Measurements from ENCODE around the gene SMAD1. TPM values are rescaled to one million over a fixed set of nuclear protein-coding genes. Genes with fewer than 3 reads are reported as not detected.

The SMAD1 gene
- polyA plus RNA-seq, 1 of the 3 experiments (the other 2 are of a cell fraction) = 46.0 TPM

DNA sequence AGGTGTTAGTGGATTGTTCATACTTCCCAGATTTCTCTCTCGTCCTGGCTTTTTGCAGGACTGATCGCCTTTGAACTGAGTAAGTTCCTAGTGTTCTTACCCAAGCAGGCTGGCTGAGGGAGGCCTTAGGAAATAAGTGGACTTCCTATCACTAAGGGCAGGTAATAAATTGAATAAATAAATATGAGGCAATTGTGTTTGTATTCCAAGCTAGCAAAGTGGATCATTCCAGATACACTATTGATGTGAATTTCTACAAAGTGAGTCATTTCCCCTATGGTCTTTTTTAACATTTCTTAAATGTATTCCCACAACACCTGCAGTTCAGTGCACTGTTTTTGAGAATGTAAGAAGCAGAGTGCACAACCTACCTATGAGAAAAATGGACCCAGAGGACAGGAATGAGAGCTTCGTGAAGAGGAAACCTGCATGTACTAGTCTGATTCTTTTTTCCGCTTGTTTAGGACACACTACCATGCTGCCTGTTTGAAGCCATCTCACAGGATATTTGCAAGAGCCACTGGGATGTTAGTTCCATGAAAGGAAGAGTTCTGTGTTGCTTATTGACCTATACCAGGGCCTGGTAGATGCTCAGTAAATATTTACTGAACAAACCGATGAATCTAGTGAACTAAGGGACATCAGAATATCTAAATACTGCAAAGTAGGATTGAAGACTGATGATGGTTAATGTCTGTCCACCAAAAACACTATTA, 29.0 kb upstream of the SMAD1 start:
- Histone ChIP-seq H3K9ac (no peak overlapping the region), H3K4me3 (ENCODE audit: low read depth in 2 of 2, low read length in 1 of 2) (no peak overlapping the region), H3K36me3 (replicated peaks in 1 of 2; ENCODE audit: control insufficient read depth in 1 of 2, insufficient read depth in 2 of 2, low read length in 1 of 2) (no peaks in the 10 kb centered on the region), H2AFZ (ENCODE audit: low read depth) (no peak overlapping the region), H3K27me3 (ENCODE audit: insufficient read depth) (no peaks in the 10 kb centered on the region), H3K9me2 (no peaks in the 10 kb centered on the region), H3F3A (replicated peaks; ENCODE audit: insufficient read depth) (no peaks in the 10 kb centered on the region), H3K79me2 (ENCODE audit: insufficient read depth) (no peaks in the 10 kb centered on the region), H3K27ac (ENCODE audit: low read depth in 2 of 2, low read length in 1 of 2) (no peak overlapping the region), H3K9me3 (no peaks in the 10 kb centered on the region), H3K4me2 (no peak overlapping the region), H3K4me1 (ENCODE audit: control insufficient read depth in 1 of 2, insufficient read depth in 2 of 2, low read depth in 1 of 2, low read length in 1 of 2) (no peaks in the 10 kb centered on the region), H4K20me1 (ENCODE audit: insufficient read depth) (no peaks in the 10 kb centered on the region)
- 55% methylated on average over 5 of the region's 5 CpGs for WGBS (ENCODE audit: low lambda C conversion rate)
- TF ChIP-seq, protein P1, sequence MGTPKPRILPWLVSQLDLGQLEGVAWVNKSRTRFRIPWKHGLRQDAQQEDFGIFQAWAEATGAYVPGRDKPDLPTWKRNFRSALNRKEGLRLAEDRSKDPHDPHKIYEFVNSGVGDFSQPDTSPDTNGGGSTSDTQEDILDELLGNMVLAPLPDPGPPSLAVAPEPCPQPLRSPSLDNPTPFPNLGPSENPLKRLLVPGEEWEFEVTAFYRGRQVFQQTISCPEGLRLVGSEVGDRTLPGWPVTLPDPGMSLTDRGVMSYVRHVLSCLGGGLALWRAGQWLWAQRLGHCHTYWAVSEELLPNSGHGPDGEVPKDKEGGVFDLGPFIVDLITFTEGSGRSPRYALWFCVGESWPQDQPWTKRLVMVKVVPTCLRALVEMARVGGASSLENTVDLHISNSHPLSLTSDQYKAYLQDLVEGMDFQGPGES (IDR thresholded peaks at IDR 0.05; ENCODE audit: low read depth, low read length) = no peak
- TF ChIP-seq YY1 (IDR thresholded peaks at IDR 0.05; ENCODE audit: low read depth) = no peak
- TF ChIP-seq FOSL2 (IDR thresholded peaks at IDR 0.05; ENCODE audit: borderline replicate concordance, low read depth) = no peak
- TF ChIP-seq RFX5 (IDR thresholded peaks at IDR 0.05; ENCODE audit: low read length) = no peak
- TF ChIP-seq EZH2phosphoT487 (IDR thresholded peaks at IDR 0.05; ENCODE audit: borderline replicate concordance, low read depth) = no peak
- TF ChIP-seq REST (IDR thresholded peaks at IDR 0.05; ENCODE audit: low read depth, low read length) = no peak
- no peak for TF ChIP-seq SMC3 (IDR thresholded peaks at IDR 0.05; ENCODE audit: low read depth, low read length)
- TF ChIP-seq, protein P2, sequence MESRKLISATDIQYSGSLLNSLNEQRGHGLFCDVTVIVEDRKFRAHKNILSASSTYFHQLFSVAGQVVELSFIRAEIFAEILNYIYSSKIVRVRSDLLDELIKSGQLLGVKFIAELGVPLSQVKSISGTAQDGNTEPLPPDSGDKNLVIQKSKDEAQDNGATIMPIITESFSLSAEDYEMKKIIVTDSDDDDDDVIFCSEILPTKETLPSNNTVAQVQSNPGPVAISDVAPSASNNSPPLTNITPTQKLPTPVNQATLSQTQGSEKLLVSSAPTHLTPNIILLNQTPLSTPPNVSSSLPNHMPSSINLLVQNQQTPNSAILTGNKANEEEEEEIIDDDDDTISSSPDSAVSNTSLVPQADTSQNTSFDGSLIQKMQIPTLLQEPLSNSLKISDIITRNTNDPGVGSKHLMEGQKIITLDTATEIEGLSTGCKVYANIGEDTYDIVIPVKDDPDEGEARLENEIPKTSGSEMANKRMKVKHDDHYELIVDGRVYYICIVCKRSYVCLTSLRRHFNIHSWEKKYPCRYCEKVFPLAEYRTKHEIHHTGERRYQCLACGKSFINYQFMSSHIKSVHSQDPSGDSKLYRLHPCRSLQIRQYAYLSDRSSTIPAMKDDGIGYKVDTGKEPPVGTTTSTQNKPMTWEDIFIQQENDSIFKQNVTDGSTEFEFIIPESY (IDR thresholded peaks at IDR 0.05; ENCODE audit: borderline replicate concordance, low read depth) = no peak
- TF ChIP-seq RCOR1 (IDR thresholded peaks at IDR 0.05; ENCODE audit: low read length) = no peak
- TF ChIP-seq, protein P3, sequence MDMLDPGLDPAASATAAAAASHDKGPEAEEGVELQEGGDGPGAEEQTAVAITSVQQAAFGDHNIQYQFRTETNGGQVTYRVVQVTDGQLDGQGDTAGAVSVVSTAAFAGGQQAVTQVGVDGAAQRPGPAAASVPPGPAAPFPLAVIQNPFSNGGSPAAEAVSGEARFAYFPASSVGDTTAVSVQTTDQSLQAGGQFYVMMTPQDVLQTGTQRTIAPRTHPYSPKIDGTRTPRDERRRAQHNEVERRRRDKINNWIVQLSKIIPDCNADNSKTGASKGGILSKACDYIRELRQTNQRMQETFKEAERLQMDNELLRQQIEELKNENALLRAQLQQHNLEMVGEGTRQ (IDR thresholded peaks at IDR 0.05; ENCODE audit: borderline replicate concordance, low read depth, low read length) = no peak
- no peak for TF ChIP-seq RAD21 (IDR thresholded peaks at IDR 0.05; ENCODE audit: low read length)
- no peak for TF ChIP-seq FOXJ3 (CRISPR knock-in tag; IDR thresholded peaks at IDR 0.05)
- no peak for TF ChIP-seq NRF1 (IDR thresholded peaks at IDR 0.05; ENCODE audit: low read depth, low read length)
- TF ChIP-seq TEAD4 (IDR thresholded peaks at IDR 0.05; ENCODE audit: borderline replicate concordance, insufficient read depth) = no peak
- no peak for TF ChIP-seq EP300 (IDR thresholded peaks at IDR 0.05; ENCODE audit: borderline replicate concordance in 1 of 2, low read depth in 1 of 2, low read length in 1 of 2)
- TF ChIP-seq MAX (IDR thresholded peaks at IDR 0.05; ENCODE audit: low read depth) = no peak
- TF ChIP-seq TAF1 (IDR thresholded peaks at IDR 0.05; ENCODE audit: borderline replicate concordance, low read depth, low read length) = no peak
- TF ChIP-seq, protein P4, sequence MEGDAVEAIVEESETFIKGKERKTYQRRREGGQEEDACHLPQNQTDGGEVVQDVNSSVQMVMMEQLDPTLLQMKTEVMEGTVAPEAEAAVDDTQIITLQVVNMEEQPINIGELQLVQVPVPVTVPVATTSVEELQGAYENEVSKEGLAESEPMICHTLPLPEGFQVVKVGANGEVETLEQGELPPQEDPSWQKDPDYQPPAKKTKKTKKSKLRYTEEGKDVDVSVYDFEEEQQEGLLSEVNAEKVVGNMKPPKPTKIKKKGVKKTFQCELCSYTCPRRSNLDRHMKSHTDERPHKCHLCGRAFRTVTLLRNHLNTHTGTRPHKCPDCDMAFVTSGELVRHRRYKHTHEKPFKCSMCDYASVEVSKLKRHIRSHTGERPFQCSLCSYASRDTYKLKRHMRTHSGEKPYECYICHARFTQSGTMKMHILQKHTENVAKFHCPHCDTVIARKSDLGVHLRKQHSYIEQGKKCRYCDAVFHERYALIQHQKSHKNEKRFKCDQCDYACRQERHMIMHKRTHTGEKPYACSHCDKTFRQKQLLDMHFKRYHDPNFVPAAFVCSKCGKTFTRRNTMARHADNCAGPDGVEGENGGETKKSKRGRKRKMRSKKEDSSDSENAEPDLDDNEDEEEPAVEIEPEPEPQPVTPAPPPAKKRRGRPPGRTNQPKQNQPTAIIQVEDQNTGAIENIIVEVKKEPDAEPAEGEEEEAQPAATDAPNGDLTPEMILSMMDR (IDR thresholded peaks at IDR 0.05) = no peak
- ChIA-PET POLR2A (no interaction called here), CTCF (no interaction called here)
- no peak for DNase-seq

Data from SK-N-SH (cell line).